Osteoblast (primary cell): ENCODE results near the gene ZNF142. TPM values are rescaled to one million over a fixed set of nuclear protein-coding genes. Genes with fewer than 3 reads are reported as not detected.

Experiments
- DNase-seq: peaks from one replicate; pipeline ENCODE4 v3.0.0; 2011; ENCODE audit warnings: low spot score, mixed read lengths; ENCODE audit not compliant: insufficient read length; ENCODE audit errors: missing footprints
- H2AFZ ChIP-seq: 2 replicates; pipeline ENCODE4 v1.6.0; 2011; ENCODE audit warnings: mild to moderate bottlenecking, low read length
- H3K27ac ChIP-seq: 2 replicates; pipeline ENCODE4 v1.5.1; 2011; ENCODE audit warnings: mild to moderate bottlenecking, low read depth, low read length, moderate library complexity
- H3K27me3 ChIP-seq: 2 replicates; pipeline ENCODE4 v1.6.0; 2012; ENCODE audit warnings: mild to moderate bottlenecking, control low read depth, inconsistent platforms, low read length, moderate library complexity; ENCODE audit not compliant: insufficient read depth
- H3K36me3 ChIP-seq: 2 replicates; pipeline ENCODE4 v1.5.1; 2011; ENCODE audit warnings: mild to moderate bottlenecking, low read length, control low read depth, moderate library complexity; ENCODE audit not compliant: insufficient read depth
- H3K4me1 ChIP-seq: 2 replicates; pipeline ENCODE4 v1.5.1; 2011; ENCODE audit warnings: mild to moderate bottlenecking, low read length, control low read depth, moderate library complexity; ENCODE audit not compliant: insufficient read depth
- H3K4me2 ChIP-seq: 2 replicates; pipeline ENCODE4 v1.6.0; 2011; ENCODE audit warnings: mild to moderate bottlenecking, low read length; ENCODE audit not compliant: insufficient read depth
- H3K4me3 ChIP-seq: fragments of 200-600 bp; sonication (generic); 3 replicates; pipeline ENCODE4 v1.5.1; 2012; ENCODE audit warnings: mild to moderate bottlenecking, low read length, inconsistent platforms; ENCODE audit not compliant: insufficient read depth
- H3K79me2 ChIP-seq: 2 replicates; pipeline ENCODE4 v1.6.0; 2012; ENCODE audit warnings: mild to moderate bottlenecking, low read length, control low read depth, inconsistent platforms; ENCODE audit not compliant: insufficient read depth
- H3K9me3 ChIP-seq: 2 replicates; pipeline ENCODE4 v1.5.1; 2011; ENCODE audit warnings: low read depth, low read length, control low read depth
- H4K20me1 ChIP-seq: 2 replicates; pipeline ENCODE4 v1.6.0; 2012; ENCODE audit warnings: mild to moderate bottlenecking, low read length, control low read depth; ENCODE audit not compliant: insufficient read depth
- CTCF ChIP-seq: IDR thresholded peaks from 2 replicates; pipeline ENCODE4 v1.5.1; 2011; ENCODE audit warnings: mild to moderate bottlenecking, low read depth, low read length, moderate library complexity; ENCODE audit errors: extremely low read depth
- small RNA-seq: library from RNA; depleted of rRNA; stranded (forward); fragments of <200 nt; gene quantifications from one replicate; pipeline ENCODE3, GENCODE V24; 2012
- total RNA-seq: library from RNA; depleted of rRNA; stranded (reverse); fragments of >200 nt; gene quantifications from 2 replicates; pipeline ENCODE4 v1.2.3, GENCODE V29; 2012

The ZNF142 gene
- total RNA-seq, 1 donor: 14.8 TPM

- Histone ChIP-seq H3K79me2 (no peaks in the 10 kb centered on the region), H3K36me3 (no peaks in the 10 kb centered on the region), H3K9me3 (no peaks in the 10 kb centered on the region), H3K4me3 (peak within 1 kb of the TSS; percentile 55), H3K4me2 (peak within 1 kb of the TSS; percentile 80), H2AFZ (peak within 1 kb of the TSS; percentile 79), H3K4me1 (peaks cover 25% of the 10 kb centered on the region), H3K27me3 (peaks cover 5% of the 10 kb centered on the region), H3K27ac (peak within 1 kb of the TSS; percentile 48), H4K20me1 (no peaks in the 10 kb centered on the region)
- no peak for TF ChIP-seq CTCF
- DNase-seq: peak; percentile 94
These were observed 51.8 kb downstream of the ZNF142 start, which contains the start of gene PLCD4 for GRCh38 chr2:218607436-218608115. PLCD4 (plus strand) TSS chr2:218607899; CDS start chr2:218615740, 7,841 bp downstream.

GRCh38 chr2:218605432-218605831 is 54.0 kb downstream of the ZNF142 start:
- Histone ChIP-seq H4K20me1 (no peaks in the 10 kb centered on the region), H3K27ac (no peak overlapping the region), H3K4me3 (no peak overlapping the region), H3K27me3 (peaks cover 5% of the 10 kb centered on the region), H3K9me3 (no peaks in the 10 kb centered on the region), H3K4me1 (peaks cover 25% of the 10 kb centered on the region), H3K36me3 (no peaks in the 10 kb centered on the region), H3K4me2 (peak overlapping the region; percentile 27), H3K79me2 (no peaks in the 10 kb centered on the region), H2AFZ (peak overlapping the region; percentile 84)
- DNase-seq: no peak
- TF ChIP-seq CTCF: no peak

Small RNAs within 50 kb of the gene (small RNA-seq; reads per million reads assigned to genes)
- gene RNU6-136P: not detected

Other genes starting within 250 kb of the ZNF142 start
- gene VIL1, start 240.5 kb downstream of the ZNF142 start, total RNA-seq: under 0.01 TPM in 1 of 2 replicates, not detected in the other
- 12.4 and 15.2 TPM in 2 replicates for gene USP37, start 91.3 kb downstream of the ZNF142 start, total RNA-seq
- 47.1 and 50.3 TPM in 2 replicates for gene CNOT9, start 90.8 kb downstream of the ZNF142 start, total RNA-seq
- 2.5 and 4.4 TPM in 2 replicates for gene PLCD4, start 51.7 kb downstream of the ZNF142 start, total RNA-seq
- gene BCS1L, start 60 bp upstream of the ZNF142 start, total RNA-seq: 16.6 and 21.2 TPM in 2 replicates
- 32.4 and 41.6 TPM in 2 replicates for gene RNF25, start 12.4 kb upstream of the ZNF142 start, total RNA-seq
- gene STK36, start 12.5 kb upstream of the ZNF142 start, total RNA-seq: 25.7 and 30.6 TPM in 2 replicates
- gene TTLL4, start 51.2 kb upstream of the ZNF142 start, total RNA-seq: 13.0 and 15.6 TPM in 2 replicates
- gene CYP27A1, start 122.5 kb upstream of the ZNF142 start, total RNA-seq: 21.2 and 25.0 TPM in 2 replicates
- under 0.01 and 0.29 TPM in 2 replicates for gene PRKAG3, start 172.2 kb upstream of the ZNF142 start, total RNA-seq
- gene WNT6, start 200.2 kb upstream of the ZNF142 start, total RNA-seq: not detected in 2 replicates
- gene WNT10A, start 221.2 kb upstream of the ZNF142 start, total RNA-seq: not detected in 2 replicates